ENCODE data around the gene GSTP1. TPM values are rescaled to one million over a fixed set of nuclear protein-coding genes. Genes with fewer than 3 reads are reported as not detected.
"Not testable (repeated sequence)": the region's sequence is repeated elsewhere in the genome, so short reads cannot be mapped to it uniquely, and the experiment has no call there.

Gene GSTP1
- total and polyA plus RNA-seq, 12 donors, result 267 to 1,325 (median 455) TPM

GRCh38 chr11:67548555-67549110 is 35.0 kb upstream of the GSTP1 start:
- TF ChIP-seq POLR2A (IDR thresholded peaks at IDR 0.05), result no peak
- no peak for TF ChIP-seq CTCF (IDR thresholded peaks at IDR 0.05)
- WGBS, 4 donors, result 83 to 94% (median 90%) methylated on average over 7 to 9 of the region's 9 CpGs
- H3K27me3 ChIP-seq, result no peaks in the 10 kb centered on the region
- H3K9me3 ChIP-seq (replicated peaks in 1 of 3), result no peaks in the 10 kb centered on the region
- H3K4me3 ChIP-seq, result no peak overlapping the region
- H3K27ac ChIP-seq, result no peak overlapping the region
- H3K36me3 ChIP-seq (replicated peaks in 1 of 2), result no peaks in the 10 kb centered on the region
- DNase-seq, result no peak
- no peaks in the 10 kb centered on the region for H3K4me1 ChIP-seq (replicated peaks in 1 of 2)
- intact Hi-C loops (cut with DNase I), result no loop called here

DNA sequence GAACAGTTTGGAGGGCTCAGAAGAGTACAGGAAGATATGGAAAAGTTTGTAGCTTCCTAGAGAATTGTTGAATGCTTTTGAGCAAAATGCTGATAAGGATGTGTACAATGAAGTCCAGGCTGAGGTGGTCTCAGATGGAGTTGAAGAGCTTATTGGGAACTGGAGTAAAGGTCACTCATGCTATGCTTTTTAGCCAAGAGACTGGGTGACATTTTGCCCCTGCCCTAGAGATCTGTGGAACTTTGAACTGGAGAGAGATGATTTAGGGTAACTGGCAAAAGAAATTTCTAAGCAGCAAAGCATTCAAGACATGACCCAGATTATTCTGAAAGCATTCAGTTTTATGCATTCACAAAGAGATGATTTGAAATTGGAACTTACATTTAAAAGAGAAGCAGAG is 32.5 kb upstream of the GSTP1 start:
- no peak for TF ChIP-seq CTCF (IDR thresholded peaks at IDR 0.05)
- no peak for TF ChIP-seq POLR2A (IDR thresholded peaks at IDR 0.05)
- DNase-seq, result no peak
- no peaks in the 10 kb centered on the region for H3K36me3 ChIP-seq (replicated peaks in 1 of 2)
- no peaks in the 10 kb centered on the region for H3K27me3 ChIP-seq
- H3K4me1 ChIP-seq (replicated peaks in 1 of 2), result no peaks in the 10 kb centered on the region
- no peaks in the 10 kb centered on the region for H3K9me3 ChIP-seq (replicated peaks in 1 of 3)
- no peak overlapping the region for H3K4me3 ChIP-seq
- intact Hi-C loops (cut with DNase I), result no loop called here
- no peak overlapping the region for H3K27ac ChIP-seq

DNA sequence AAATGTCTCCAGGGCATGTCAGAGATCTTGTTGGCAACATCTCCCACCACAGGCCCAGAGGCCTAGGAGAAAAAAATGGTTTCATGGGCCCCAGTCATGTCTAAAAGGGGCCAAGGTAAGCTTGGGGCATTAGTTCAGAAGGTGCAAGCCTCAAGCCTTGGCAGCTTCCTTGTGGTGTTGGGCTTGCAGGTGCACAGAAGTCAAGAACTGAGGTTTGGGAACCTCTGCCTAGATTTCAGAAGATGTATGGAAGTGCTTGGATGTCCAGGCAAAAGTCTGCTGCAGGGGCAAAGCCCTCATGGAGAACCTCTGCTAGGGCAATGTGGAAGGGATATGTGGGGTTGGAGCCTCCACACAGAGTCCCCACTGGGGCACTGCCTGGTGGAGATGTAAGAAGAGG is 31.9 kb upstream of the GSTP1 start:
- H3K27me3 ChIP-seq; H3K4me1 ChIP-seq (replicated peaks in 1 of 2); H3K9me3 ChIP-seq (replicated peaks in 1 of 3); H3K4me3 ChIP-seq; DNase-seq; intact Hi-C loops (cut with DNase I); H3K27ac ChIP-seq; H3K36me3 ChIP-seq (replicated peaks in 1 of 2): not testable (repeated sequence)

DNA sequence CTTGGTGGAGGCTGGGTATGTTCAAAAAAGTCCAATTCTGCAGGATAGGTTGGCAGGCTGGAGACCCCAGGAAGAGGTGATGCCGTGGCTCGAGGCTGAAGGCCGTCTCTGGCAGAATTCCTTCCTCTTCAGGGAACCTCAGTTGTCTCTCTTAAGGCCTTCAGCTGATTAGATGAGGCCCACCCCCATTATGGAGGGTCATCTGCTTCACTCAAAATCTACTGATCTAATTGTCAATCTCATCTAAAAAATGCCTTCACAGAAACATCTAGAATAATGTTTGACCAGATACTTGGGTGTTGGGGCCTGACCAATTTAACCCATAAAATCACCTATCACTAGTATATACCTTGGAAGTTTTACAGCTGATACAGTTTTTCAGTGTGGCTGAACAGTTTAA is 27.4 kb upstream of the GSTP1 start:
- DNase-seq, result no peak
- Histone ChIP-seq H3K27me3 (no peaks in the 10 kb centered on the region), H3K36me3 (replicated peaks in 1 of 2) (no peaks in the 10 kb centered on the region), H3K27ac (no peak overlapping the region), H3K4me1 (replicated peaks in 1 of 2) (no peaks in the 10 kb centered on the region), H3K9me3 (replicated peaks in 1 of 3) (no peaks in the 10 kb centered on the region), H3K4me3 (no peak overlapping the region)
- no peak for TF ChIP-seq CTCF (IDR thresholded peaks at IDR 0.05)
- no peak for TF ChIP-seq POLR2A (IDR thresholded peaks at IDR 0.05)
- intact Hi-C loops (cut with DNase I), result no loop called here
- WGBS, 4 donors, result 40 to 58% (median 52%) methylated on average over 1 to 3 of the region's 3 CpGs

GRCh38 chr11:67558084-67558772 is 25.4 kb upstream of the GSTP1 start:
- intact Hi-C loops (cut with DNase I), result no loop called here
- 68 to 78% (median 71%) methylated on average over 17 to 19 of the region's 19 CpGs for WGBS, 4 donors
- Histone ChIP-seq H3K4me1 (replicated peaks in 1 of 2) (peaks cover 2 to 3% of the 10 kb centered on the region in 2 donors), H3K9me3 (replicated peaks in 1 of 3) (no peaks in the 10 kb centered on the region), H3K4me3 (no peak overlapping the region), H3K27ac (no peak overlapping the region), H3K27me3 (no peaks in the 10 kb centered on the region), H3K36me3 (replicated peaks in 1 of 2) (no peaks in the 10 kb centered on the region)
- DNase-seq, result no peak
- TF ChIP-seq CTCF (IDR thresholded peaks at IDR 0.05) (no peak), POLR2A (IDR thresholded peaks at IDR 0.05) (no peak)
